HCT116 (cell line): Measurements from ENCODE around the gene COL19A1. TPM values are rescaled to one million over a fixed set of nuclear protein-coding genes. Genes with fewer than 3 reads are reported as not detected.

Experiments
- ATAC-seq: fragments of 200-7000 bp; cut with Tn5 transposase; 2 replicates; pipeline ENCODE4 v1.9.1; 2020; ENCODE audit warnings: mild to moderate bottlenecking, moderate library complexity
- BruUV-seq: library from RNA; stranded (reverse); fragments of 400-500 nt; replicated peaks from 2 replicates; lab custom pipeline; 2021; lab: Mats Ljungman, UMichigan
- CTCF ChIA-PET: fragments of 300-600 bp; sonication (Branson Sonifier 250); formaldehyde crosslinking; loops from one replicate; lab custom pipeline; 2021; ENCODE audit warnings: antibody characterized with exemption; lab: Charles Lee
- POLR2A ChIA-PET: fragments of 300-600, 350-600 bp; sonication (Branson Sonifier 250); formaldehyde crosslinking; loops from one replicate; lab custom pipeline; 2021; ENCODE audit warnings: antibody characterized with exemption; lab: Charles Lee
- RAD21 ChIA-PET, 2 experiments: fragments of 300-600 bp; sonication (Branson Sonifier 250); formaldehyde crosslinking; loops; one replicate each; lab custom pipeline; 2023; ENCODE audit warnings: low total read pairs in 2 of 2; ENCODE audit not compliant: uncharacterized antibody in 2 of 2, unreplicated experiment in 2 of 2, low non-redundant PET in 1 of 2; lab: Charles Lee
- DNase-seq: peaks from one replicate; pipeline ENCODE4 v3.0.0-alpha.2; 2010; ENCODE audit warnings: low read depth, low spot score
- H2AFZ ChIP-seq: fragments of 200-600 bp; shearing (Covaris generic), sonication (generic); 2 replicates; pipeline ENCODE4 v1.6.1; 2017; ENCODE audit warnings: low read depth, mixed run types, mixed read lengths, antibody characterized with exemption, low read length; ENCODE audit not compliant: poor library complexity, severe bottlenecking
- H3K27ac ChIP-seq: 2 replicates; pipeline ENCODE4 v1.5.1; 2012; ENCODE audit warnings: low read depth, low read length
- H3K27me3 ChIP-seq: fragments of 200-600 bp; sonication (generic); 2 replicates; pipeline ENCODE4 v1.6.1; 2016; ENCODE audit warnings: mixed run types, low read length, mixed read lengths; ENCODE audit not compliant: insufficient read depth
- H3K36me3 ChIP-seq, 2 experiments: fragments of 200-500 bp in 1 of 2; fragments of 200-600 bp in 1 of 2; sonication (Bioruptor generic) in 1 of 2; sonication (generic) in 1 of 2; 2 replicates each; pipeline versions ENCODE4 v1.5.1 to v1.6.1; 2014 to 2016; ENCODE audit warnings: low read length in 2 of 2, inconsistent platforms in 1 of 2, mixed read lengths in 1 of 2, mixed run types in 1 of 2; ENCODE audit not compliant: insufficient read depth in 2 of 2, control insufficient read depth in 1 of 2
- H3K4me1 ChIP-seq, 2 experiments: fragments of 200-600 bp in 1 of 2; sonication (generic) in 1 of 2; 2 replicates each; pipeline versions ENCODE4 v1.5.1 to v1.6.1; 2012 to 2017; ENCODE audit warnings: low read length in 2 of 2, inconsistent platforms in 1 of 2, mild to moderate bottlenecking in 1 of 2, mixed read lengths in 1 of 2, mixed run types in 1 of 2, moderate library complexity in 1 of 2; ENCODE audit not compliant: insufficient read depth in 2 of 2, control insufficient read depth in 1 of 2
- H3K4me2 ChIP-seq: fragments of 200-600 bp; sonication (generic); 2 replicates; pipeline ENCODE4 v1.6.1; 2017; ENCODE audit warnings: mixed run types, low read length, mixed read lengths
- H3K4me3 ChIP-seq, 2 experiments: fragments of 200-600 bp in 1 of 2; sonication (generic) in 1 of 2; replicated peaks in 1 of 2; 2 replicates each; pipeline ENCODE4 v1.5.1; 2011 to 2016; ENCODE audit warnings: low read length in 2 of 2, control low read depth in 1 of 2, low read depth in 1 of 2, mild to moderate bottlenecking in 1 of 2, mixed read lengths in 1 of 2, mixed run types in 1 of 2
- H3K79me2 ChIP-seq: fragments of 200-600 bp; sonication (generic); 2 replicates; pipeline ENCODE4 v1.6.1; 2017; ENCODE audit warnings: mild to moderate bottlenecking, mixed run types, low read length, moderate library complexity, mixed read lengths; ENCODE audit not compliant: insufficient read depth
- H3K9ac ChIP-seq: fragments of 200-600 bp; sonication (generic); 2 replicates; pipeline ENCODE4 v1.6.1; 2016; ENCODE audit warnings: low read length, mixed read lengths
- H3K9me2 ChIP-seq: fragments of 200-600 bp; sonication (generic), shearing (Covaris generic); 2 replicates; pipeline ENCODE4 v1.6.1; 2017; ENCODE audit warnings: mixed run types, mild to moderate bottlenecking, moderate library complexity; ENCODE audit not compliant: insufficient read depth
- H3K9me3 ChIP-seq, 2 experiments: fragments of 200-500 bp in 1 of 2; fragments of 200-600 bp in 1 of 2; sonication (Bioruptor generic) in 1 of 2; sonication (generic) in 1 of 2; 2 replicates each; pipeline ENCODE4 v1.6.1; 2014 to 2017; ENCODE audit warnings: low read length in 2 of 2, mixed read lengths in 2 of 2, inconsistent platforms in 1 of 2, low read depth in 1 of 2, mild to moderate bottlenecking in 1 of 2, mixed run types in 1 of 2, moderate library complexity in 1 of 2; ENCODE audit not compliant: control insufficient read depth in 1 of 2, insufficient read depth in 1 of 2
- H4K20me1 ChIP-seq: fragments of 200-600 bp; sonication (generic), shearing (Covaris generic); 2 replicates; pipeline ENCODE4 v1.6.1; 2017; ENCODE audit warnings: mixed run types, mild to moderate bottlenecking, moderate library complexity; ENCODE audit not compliant: insufficient read depth
- CBX3 ChIP-seq: IDR thresholded peaks from 2 replicates; pipeline ENCODE4 v1.6.1; 2012; ENCODE audit warnings: low read depth
- ELF1 ChIP-seq: IDR thresholded peaks from 2 replicates; pipeline ENCODE4 v1.6.1; 2012; ENCODE audit warnings: low read depth, borderline replicate concordance
- EZH2phosphoT487 ChIP-seq: fragments of 200-600 bp; IDR thresholded peaks from 2 replicates; pipeline ENCODE4 v1.6.1; 2018; ENCODE audit warnings: antibody characterized with exemption, borderline replicate concordance
- MAX ChIP-seq: IDR thresholded peaks from 2 replicates; pipeline ENCODE4 v1.6.1; 2012
- POLR2A ChIP-seq: IDR thresholded peaks from 2 replicates; pipeline ENCODE4 v1.7.0; 2011; ENCODE audit warnings: borderline replicate concordance; ENCODE audit not compliant: insufficient read depth, insufficient read length; ENCODE audit errors: extremely low read depth
- RAD21 ChIP-seq: IDR thresholded peaks from 2 replicates; pipeline ENCODE4 v1.6.1; 2012; ENCODE audit warnings: low read depth, mild to moderate bottlenecking
- REST ChIP-seq: IDR thresholded peaks from 2 replicates; pipeline ENCODE4 v1.6.1; 2012; ENCODE audit warnings: low read depth
- intact Hi-C: fragments of 100-400 bp; cut with micrococcal nuclease; formaldehyde crosslinking; loops from 2 replicates; pipeline ENCODE4 v1.10.0; 2022
- total RNA-seq: library from RNA; stranded (reverse); gene quantifications from one replicate; pipeline ENCODE4 v1.2.1, GENCODE V29; 2021; ENCODE audit not compliant: unreplicated experiment
- TF ChIP-seq, protein P1 (sequence below): IDR thresholded peaks from 2 replicates; pipeline ENCODE4 v1.6.1; 2011; ENCODE audit warnings: mild to moderate bottlenecking, low read length, moderate library complexity; ENCODE audit not compliant: insufficient replicate concordance; ENCODE audit errors: extremely low read depth

The COL19A1 gene
- total RNA-seq, 1 experiment from 2014 or later, result not detected

DNA sequence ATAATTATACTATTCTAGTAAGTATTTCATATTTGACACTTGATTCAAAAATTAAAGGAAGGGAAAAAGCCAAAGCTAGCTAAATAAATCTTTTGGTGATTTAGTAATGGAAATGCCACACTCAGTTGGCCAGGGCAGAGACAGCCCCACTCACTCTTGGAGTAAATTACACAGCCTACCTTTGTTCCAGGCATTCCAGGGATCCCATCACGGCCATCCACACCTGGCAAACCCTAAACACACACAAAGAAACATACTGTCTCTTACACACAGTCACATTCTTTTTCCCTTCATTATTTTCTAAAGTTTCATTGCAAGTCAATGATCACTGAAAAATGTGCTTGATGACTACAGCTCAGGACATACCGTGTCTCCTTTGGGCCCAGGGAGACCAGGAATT is 388.4 kb downstream of the COL19A1 start:
- no peak overlapping the region for H3K4me2 ChIP-seq
- H2AFZ ChIP-seq, result no peak overlapping the region
- no peaks in the 10 kb centered on the region for H4K20me1 ChIP-seq
- no peaks in the 10 kb centered on the region for H3K36me3 ChIP-seq
- no peak overlapping the region for H3K4me3 ChIP-seq
- ChIA-PET CTCF (no interaction called here), POLR2A (no interaction called here), RAD21 (no interaction called here)
- no TSS peak for BruUV-seq
- ATAC-seq (no peak), DNase-seq (no peak)
- no peak overlapping the region for H3K27ac ChIP-seq
- H3K4me1 ChIP-seq, result no peaks in the 10 kb centered on the region
- TF ChIP-seq MAX, result no peak
- H3K9me3 ChIP-seq, result no peaks in the 10 kb centered on the region
- intact Hi-C loops, result no loop called here
- no peaks in the 10 kb centered on the region for H3K79me2 ChIP-seq
- H3K9ac ChIP-seq, result no peak overlapping the region
- no peaks in the 10 kb centered on the region for H3K9me2 ChIP-seq
- H3K27me3 ChIP-seq, result peaks cover 50% of the 10 kb centered on the region

- no peak overlapping the region for H3K4me3 ChIP-seq
- H3K4me2 ChIP-seq, result no peak overlapping the region
- no peaks in the 10 kb centered on the region for H3K9me3 ChIP-seq
- peaks cover 37% of the 10 kb centered on the region for H3K27me3 ChIP-seq
- H4K20me1 ChIP-seq, result no peaks in the 10 kb centered on the region
- ATAC-seq (no peak), DNase-seq (no peak)
- BruUV-seq, result no TSS peak
- H3K9ac ChIP-seq, result no peak overlapping the region
- no peak overlapping the region for H3K27ac ChIP-seq
- no peaks in the 10 kb centered on the region for H3K9me2 ChIP-seq
- no peak overlapping the region for H2AFZ ChIP-seq
- ChIA-PET CTCF (no interaction called here), RAD21 (no interaction called here), POLR2A (no interaction called here)
- no peaks in the 10 kb centered on the region for H3K79me2 ChIP-seq
- intact Hi-C loops, result no loop called here
- TF ChIP-seq ELF1 (no peak), CBX3 (no peak), EZH2phosphoT487 (no peak), REST (no peak), POLR2A (no peak), RAD21 (no peak)
- TF ChIP-seq, protein P1, sequence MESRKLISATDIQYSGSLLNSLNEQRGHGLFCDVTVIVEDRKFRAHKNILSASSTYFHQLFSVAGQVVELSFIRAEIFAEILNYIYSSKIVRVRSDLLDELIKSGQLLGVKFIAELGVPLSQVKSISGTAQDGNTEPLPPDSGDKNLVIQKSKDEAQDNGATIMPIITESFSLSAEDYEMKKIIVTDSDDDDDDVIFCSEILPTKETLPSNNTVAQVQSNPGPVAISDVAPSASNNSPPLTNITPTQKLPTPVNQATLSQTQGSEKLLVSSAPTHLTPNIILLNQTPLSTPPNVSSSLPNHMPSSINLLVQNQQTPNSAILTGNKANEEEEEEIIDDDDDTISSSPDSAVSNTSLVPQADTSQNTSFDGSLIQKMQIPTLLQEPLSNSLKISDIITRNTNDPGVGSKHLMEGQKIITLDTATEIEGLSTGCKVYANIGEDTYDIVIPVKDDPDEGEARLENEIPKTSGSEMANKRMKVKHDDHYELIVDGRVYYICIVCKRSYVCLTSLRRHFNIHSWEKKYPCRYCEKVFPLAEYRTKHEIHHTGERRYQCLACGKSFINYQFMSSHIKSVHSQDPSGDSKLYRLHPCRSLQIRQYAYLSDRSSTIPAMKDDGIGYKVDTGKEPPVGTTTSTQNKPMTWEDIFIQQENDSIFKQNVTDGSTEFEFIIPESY, result no peak
- no peaks in the 10 kb centered on the region for H3K4me1 ChIP-seq
- no peaks in the 10 kb centered on the region for H3K36me3 ChIP-seq
Measured at GRCh38 chr6:70257768-70258273, 391.5 kb downstream of the COL19A1 start.
